PC-9 (cell line): ENCODE results near the gene CDH13. TPM values are rescaled to one million over a fixed set of nuclear protein-coding genes. Genes with fewer than 3 reads are reported as not detected.

Source experiments
- BruUV-seq: library from RNA; stranded (reverse); fragments of 400-500 nt; replicated peaks from 2 replicates; lab custom pipeline; 2021; lab: Mats Ljungman, UMichigan
- CTCF ChIA-PET: fragments of 300-600 bp; sonication (Branson Sonifier 250); formaldehyde crosslinking; loops from one replicate; lab custom pipeline; 2022; ENCODE audit warnings: antibody characterized with exemption; lab: Charles Lee
- POLR2A ChIA-PET: fragments of 300-600 bp; sonication (Branson Sonifier 250); formaldehyde crosslinking; loops from one replicate; lab custom pipeline; 2022; ENCODE audit warnings: antibody characterized with exemption; ENCODE audit not compliant: unreplicated experiment; lab: Charles Lee
- DNase-seq, 2 experiments: peaks; one replicate each; pipeline versions ENCODE4 v3.0.0 to v3.0.0-alpha.2; 2015 to 2022; ENCODE audit warnings: mixed read lengths in 1 of 2
- H2AFZ ChIP-seq: fragments of 200-600 bp; sonication (generic); 2 replicates; pipeline ENCODE4 v1.8.1; 2017; ENCODE audit warnings: antibody characterized with exemption
- H3F3A ChIP-seq: fragments of 200-600 bp; sonication (generic); 2 replicates; pipeline ENCODE4 v1.8.1; 2017; ENCODE audit warnings: antibody characterized with exemption, mild to moderate bottlenecking, low read depth; ENCODE audit not compliant: insufficient read depth
- H3K27ac ChIP-seq: fragments of 200-600 bp; sonication (generic); 2 replicates; pipeline ENCODE4 v1.6.1; 2016; ENCODE audit warnings: mixed run types
- H3K27me3 ChIP-seq: fragments of 200-600 bp; sonication (generic); 2 replicates; pipeline ENCODE4 v1.6.1; 2016; ENCODE audit warnings: low read depth, mixed run types; ENCODE audit not compliant: insufficient read depth
- H3K36me3 ChIP-seq: fragments of 200-600 bp; sonication (generic); 2 replicates; pipeline ENCODE4 v1.6.1; 2016; ENCODE audit warnings: low read depth, mixed run types
- H3K4me1 ChIP-seq: fragments of 200-600 bp; sonication (generic); replicated peaks from 2 replicates; pipeline ENCODE4 v1.6.1; 2016; ENCODE audit warnings: mixed run types; ENCODE audit not compliant: insufficient read depth
- H3K4me2 ChIP-seq: fragments of 200-600 bp; sonication (generic); 2 replicates; pipeline ENCODE4 v1.6.1; 2017; ENCODE audit warnings: mixed run types
- H3K4me3 ChIP-seq: fragments of 200-600 bp; sonication (generic); 2 replicates; pipeline ENCODE4 v1.6.1; 2016; ENCODE audit warnings: mixed run types
- H3K79me2 ChIP-seq: fragments of 200-600 bp; sonication (generic); 2 replicates; pipeline ENCODE4 v1.6.1; 2017; ENCODE audit warnings: low read depth, mixed run types
- H3K9me2 ChIP-seq: fragments of 200-600 bp; sonication (generic); 2 replicates; pipeline ENCODE4 v1.8.1; 2017; ENCODE audit warnings: mild to moderate bottlenecking; ENCODE audit not compliant: insufficient read depth
- H3K9me3 ChIP-seq: fragments of 200-600 bp; sonication (generic); 2 replicates; pipeline ENCODE4 v1.8.1; 2016; ENCODE audit warnings: low read depth; ENCODE audit not compliant: insufficient read depth
- H4K20me1 ChIP-seq: fragments of 200-600 bp; sonication (generic); 2 replicates; pipeline ENCODE4 v1.8.1; 2017; ENCODE audit not compliant: insufficient read depth
- CTCF ChIP-seq: fragments of 200-600 bp; sonication (generic); conservative IDR thresholded peaks from 2 replicates; pipeline ENCODE4 v1.6.1; 2017; ENCODE audit warnings: mixed run types, antibody characterized with exemption, mild to moderate bottlenecking, moderate library complexity
- EZH2 ChIP-seq: fragments of 200-600 bp; sonication (generic); IDR thresholded peaks from 2 replicates; pipeline ENCODE4 v1.8.0; 2017; ENCODE audit warnings: antibody characterized with exemption, low read depth
- intact Hi-C: fragments of 100-400 bp; cut with micrococcal nuclease; formaldehyde crosslinking; loops from one replicate; pipeline ENCODE4 v1.10.0; 2022; ENCODE audit not compliant: unreplicated experiment
- total RNA-seq: library from RNA; stranded (reverse); gene quantifications from 2 replicates; pipeline ENCODE4 v1.2.3, GENCODE V29; 2021

CDH13 gene
- total RNA-seq, 1 experiment from 2014 or later = 0.24 TPM

- TF ChIP-seq EZH2 (no peak), CTCF (no peak)
- no peak for DNase-seq
- H3K36me3 ChIP-seq = no peaks in the 10 kb centered on the region
- no peaks in the 10 kb centered on the region for H3K79me2 ChIP-seq
- no peak overlapping the region for H2AFZ ChIP-seq
- no peak overlapping the region for H3K4me3 ChIP-seq
- H3K9me3 ChIP-seq = no peaks in the 10 kb centered on the region
- CTCF ChIA-PET = no interaction called here
- intact Hi-C loops = no loop called here
- peaks cover 77% of the 10 kb centered on the region for H3K27me3 ChIP-seq
- H3K4me2 ChIP-seq = no peak overlapping the region
- no peaks in the 10 kb centered on the region for H4K20me1 ChIP-seq
- no peaks in the 10 kb centered on the region for H3F3A ChIP-seq
- POLR2A ChIA-PET = no interaction called here
- H3K9me2 ChIP-seq = no peaks in the 10 kb centered on the region
- no peaks in the 10 kb centered on the region for H3K4me1 ChIP-seq
- no TSS peak for BruUV-seq
- no peak overlapping the region for H3K27ac ChIP-seq
Observed at GRCh38 chr16:83118365-83118764, 491.6 kb downstream of the CDH13 start.

GRCh38 chr16:83125999-83126568 lies 499.3 kb downstream of the CDH13 start:
- peaks cover 6% of the 10 kb centered on the region; the same call in 1 of the 2 replicates for H3K27me3 ChIP-seq
- intact Hi-C loops = no loop called here
- TF ChIP-seq CTCF (no peak), EZH2 (no peak)
- H3K4me3 ChIP-seq = no peak overlapping the region
- ChIA-PET CTCF (no interaction called here), POLR2A (no interaction called here)
- no TSS peak for BruUV-seq
- no peaks in the 10 kb centered on the region for H3K4me1 ChIP-seq
- H3K79me2 ChIP-seq = no peaks in the 10 kb centered on the region
- no peak overlapping the region for H3K4me2 ChIP-seq
- no peak overlapping the region for H3K27ac ChIP-seq
- H4K20me1 ChIP-seq = no peaks in the 10 kb centered on the region
- no peak overlapping the region for H2AFZ ChIP-seq
- no peak for DNase-seq
- no peaks in the 10 kb centered on the region for H3K9me2 ChIP-seq
- no peaks in the 10 kb centered on the region for H3F3A ChIP-seq
- no peaks in the 10 kb centered on the region for H3K36me3 ChIP-seq
- H3K9me3 ChIP-seq = 0 out of 2 replicates have a peak, but pooled peaks cover 3% of the 10 kb centered on the region

- TF ChIP-seq EZH2 (no peak), CTCF (no peak)
- ChIA-PET POLR2A (no interaction called here), CTCF (no interaction called here)
- BruUV-seq = no TSS peak
- Histone ChIP-seq H2AFZ (no peak overlapping the region), H3K9me2 (no peaks in the 10 kb centered on the region), H3K79me2 (no peaks in the 10 kb centered on the region), H3K36me3 (no peaks in the 10 kb centered on the region), H3F3A (no peaks in the 10 kb centered on the region), H3K4me1 (no peaks in the 10 kb centered on the region), H4K20me1 (no peaks in the 10 kb centered on the region), H3K9me3 (0 out of 2 replicates have a peak, but pooled peaks cover 3% of the 10 kb centered on the region), H3K4me2 (no peak overlapping the region), H3K4me3 (no peak overlapping the region), H3K27ac (no peak overlapping the region), H3K27me3 (no peaks in the 10 kb centered on the region)
- DNase-seq = no peak
- intact Hi-C loops = no loop called here
Observed at GRCh38 chr16:83128041-83128440, 501.3 kb downstream of the CDH13 start.
